ENCODE measurements around the gene CDO1. TPM values are rescaled to one million over a fixed set of nuclear protein-coding genes. Genes with fewer than 3 reads are reported as not detected.

Gene CDO1
- total and polyA plus RNA-seq, 4 donors, result 2.9 to 31.7 (median 4.8) TPM

GRCh38 chr5:115854139-115854538 lies 37.7 kb upstream of the CDO1 start:
- H3K4me1 ChIP-seq (ENCODE audit: control insufficient read depth in 5 of 5, insufficient read depth in 5 of 5, low read length in 5 of 5), result peaks cover 0 to 35% (median 24%) of the 10 kb centered on the region in 5 donors
- H3K27ac ChIP-seq (ENCODE audit: low read depth in 1 of 2, low read length in 1 of 2), result no peak overlapping the region
- no peak for TF ChIP-seq CTCF (IDR thresholded peaks at IDR 0.05; ENCODE audit: control extremely low read depth, extremely low read depth)
- no peaks in the 10 kb centered on the region for H3K27me3 ChIP-seq (ENCODE audit: control insufficient read depth in 3 of 3, insufficient read depth in 3 of 3, low read length in 2 of 3)
- H3K36me3 ChIP-seq (ENCODE audit: control insufficient read depth in 4 of 4, insufficient read depth in 4 of 4, low read length in 4 of 4), result no peaks in the 10 kb centered on the region
- DNase-seq (no peak), ATAC-seq (ENCODE audit: insufficient read depth, low FRiP score) (no peak)
- H3K9me3 ChIP-seq (ENCODE audit: control insufficient read depth in 4 of 4, insufficient read depth in 3 of 4, low read length in 3 of 4), result peaks cover 0 to 3% (median 2%) of the 10 kb centered on the region in 4 donors
- H3K4me3 ChIP-seq, result no peak overlapping the region
- WGBS, 2 donors, result 98% methylated on average over 3 of the region's 3 CpGs
- no peak overlapping the region for H3K9ac ChIP-seq (ENCODE audit: insufficient read depth in 1 of 2, low read length in 2 of 2)

- 50 to 70% methylated on average over 4 of the region's 4 CpGs for WGBS, 2 donors
- DNase-seq (peak in 2 of 3 donors; percentile 82 to 84), ATAC-seq (ENCODE audit: insufficient read depth, low FRiP score) (no peak)
- Histone ChIP-seq H3K4me3 (no peak overlapping the region), H3K9ac (ENCODE audit: insufficient read depth in 1 of 2, low read length in 2 of 2) (peak overlapping the region in 1 of 2 donors; percentile 40), H3K4me1 (ENCODE audit: control insufficient read depth in 5 of 5, insufficient read depth in 5 of 5, low read length in 5 of 5) (peaks cover 0 to 25% (median 15%) of the 10 kb centered on the region in 5 donors), H3K27ac (ENCODE audit: low read depth in 1 of 2, low read length in 1 of 2) (peak overlapping the region in 1 of 2 donors; percentile 45), H3K36me3 (ENCODE audit: control insufficient read depth in 4 of 4, insufficient read depth in 4 of 4, low read length in 4 of 4) (no peaks in the 10 kb centered on the region), H3K27me3 (ENCODE audit: control insufficient read depth in 3 of 3, insufficient read depth in 3 of 3, low read length in 2 of 3) (no peaks in the 10 kb centered on the region), H3K9me3 (ENCODE audit: control insufficient read depth in 4 of 4, insufficient read depth in 3 of 4, low read length in 3 of 4) (peaks cover 0 to 3% (median 2%) of the 10 kb centered on the region in 4 donors)
- TF ChIP-seq CTCF (IDR thresholded peaks at IDR 0.05; ENCODE audit: control extremely low read depth, extremely low read depth), result no peak
Measured at GRCh38 chr5:115850744-115851416, 34.4 kb upstream of the CDO1 start.

- no peak overlapping the region for H3K4me3 ChIP-seq
- no peak for TF ChIP-seq CTCF (IDR thresholded peaks at IDR 0.05; ENCODE audit: control extremely low read depth, extremely low read depth)
- ATAC-seq (ENCODE audit: insufficient read depth, low FRiP score) (no peak), DNase-seq (no peak)
- H3K9me3 ChIP-seq (ENCODE audit: control insufficient read depth in 4 of 4, insufficient read depth in 3 of 4, low read length in 3 of 4), result peaks cover 0 to 3% (median 2%) of the 10 kb centered on the region in 4 donors
- no peaks in the 10 kb centered on the region for H3K27me3 ChIP-seq (ENCODE audit: control insufficient read depth in 3 of 3, insufficient read depth in 3 of 3, low read length in 2 of 3)
- H3K4me1 ChIP-seq (ENCODE audit: control insufficient read depth in 5 of 5, insufficient read depth in 5 of 5, low read length in 5 of 5), result peaks cover 4 to 25% (median 15%) of the 10 kb centered on the region in 5 donors
- 92 to 96% methylated on average over 3 of the region's 3 CpGs for WGBS, 2 donors
- no peak overlapping the region for H3K27ac ChIP-seq (ENCODE audit: low read depth in 1 of 2, low read length in 1 of 2)
- H3K36me3 ChIP-seq (ENCODE audit: control insufficient read depth in 4 of 4, insufficient read depth in 4 of 4, low read length in 4 of 4), result no peaks in the 10 kb centered on the region
- no peak overlapping the region for H3K9ac ChIP-seq (ENCODE audit: insufficient read depth in 1 of 2, low read length in 2 of 2)
Measured at GRCh38 chr5:115849258-115849798, 32.9 kb upstream of the CDO1 start.

Data from lung (tissue), 12 donors.